HepG2 (cell line): ENCODE data around the gene CCDC121. TPM values are rescaled to one million over a fixed set of nuclear protein-coding genes. Genes with fewer than 3 reads are reported as not detected.
A peak's percentile ranks its signal among the peaks of the same experiment; 100 is the strongest.

ENCODE experiments used
- ATAC-seq: fragments of 200-7000 bp; cut with Tn5 transposase; 3 replicates; pipeline ENCODE4 v1.9.1; 2020; ENCODE audit warnings: mild to moderate bottlenecking, moderate library complexity
- BruUV-seq: library from RNA; stranded (reverse); fragments of 400-500 nt; replicated peaks from 2 replicates; lab custom pipeline; 2021; lab: Mats Ljungman, UMichigan
- CTCF ChIA-PET: fragments of 300-600 bp; formaldehyde crosslinking; extraction: SDS; loops from one replicate; lab custom pipeline; 2021; ENCODE audit warnings: low total read pairs, inconsistent platforms, low intra/inter-chr PET ratio; lab: Yijun Ruan, JAX
- POLR2A ChIA-PET: fragments of 350-600 bp; sonication (Branson Sonifier 250); formaldehyde crosslinking; loops from one replicate; lab custom pipeline; 2020; ENCODE audit warnings: antibody characterized with exemption, inconsistent platforms; lab: Yijun Ruan, JAX
- DNase-seq: peaks from one replicate; pipeline ENCODE4 v3.0.0-alpha.2; 2015; ENCODE audit warnings: low spot score
- FAIRE-seq: peaks from 3 replicates; lab custom pipeline; 2011; peaks lifted over from hg19 to GRCh38; lab: Jason Lieb, UNC
- H2AFZ ChIP-seq: one replicate; pipeline ENCODE4 v1.6.1; 2011; ENCODE audit warnings: low read length, inconsistent platforms
- H3K27ac ChIP-seq: fragments of 300-600 bp; 3 replicates; pipeline ENCODE4 v1.8.0; 2011; ENCODE audit warnings: mixed run types, mild to moderate bottlenecking, mixed read lengths, low read length, inconsistent platforms; ENCODE audit not compliant: insufficient read depth; ENCODE audit errors: extremely low read length
- H3K27me3 ChIP-seq, 2 experiments: fragments of 200-600 bp in 1 of 2; 2 replicates in 1 of 2; 3 replicates in 1 of 2; pipeline versions ENCODE4 v1.6.0 to v1.8.0; 2011; ENCODE audit warnings: low read length in 2 of 2, mild to moderate bottlenecking in 2 of 2, moderate library complexity in 2 of 2, inconsistent platforms in 1 of 2; ENCODE audit not compliant: insufficient read depth in 2 of 2, control insufficient read depth in 1 of 2
- H3K36me3 ChIP-seq, 2 experiments: fragments of 200-600 bp in 1 of 2; replicated peaks in 1 of 2; 2 replicates in 1 of 2; 3 replicates in 1 of 2; pipeline versions ENCODE4 v1.5.1 to v1.8.0; 2011; ENCODE audit warnings: low read length in 2 of 2, inconsistent platforms in 1 of 2; ENCODE audit not compliant: insufficient read depth in 2 of 2, control insufficient read depth in 1 of 2
- H3K4me1 ChIP-seq: 2 replicates; pipeline ENCODE4 v1.5.1; 2012; ENCODE audit warnings: low read length, inconsistent platforms; ENCODE audit not compliant: insufficient read depth
- H3K4me2 ChIP-seq: 2 replicates; pipeline ENCODE4 v1.6.0; 2011; ENCODE audit warnings: low read depth, low read length, inconsistent platforms
- H3K4me3 ChIP-seq, 3 experiments: fragments of 200-600 bp in 1 of 3; sonication (generic), shearing (Covaris generic) in 1 of 3; replicated peaks in 1 of 3; 2 replicates each; pipeline ENCODE4 v1.5.1; 2011 to 2016; ENCODE audit warnings: low read length in 3 of 3, inconsistent platforms in 2 of 3, low read depth in 2 of 3, mild to moderate bottlenecking in 2 of 3, control low read depth in 1 of 3, mixed read lengths in 1 of 3; ENCODE audit not compliant: insufficient read depth in 1 of 3
- H3K79me2 ChIP-seq: one replicate; pipeline ENCODE4 v1.6.1; 2011; ENCODE audit warnings: low read length, inconsistent platforms; ENCODE audit not compliant: insufficient read depth
- H3K9ac ChIP-seq: 2 replicates; pipeline ENCODE4 v1.6.0; 2011; ENCODE audit warnings: mild to moderate bottlenecking, low read depth, low read length, inconsistent platforms; ENCODE audit not compliant: insufficient read depth
- H3K9me3 ChIP-seq: 2 replicates; pipeline ENCODE4 v1.5.1; 2012; ENCODE audit warnings: mild to moderate bottlenecking, low read length
- H4K20me1 ChIP-seq: 2 replicates; pipeline ENCODE4 v1.6.0; 2011; ENCODE audit warnings: inconsistent platforms, mild to moderate bottlenecking, low read length, moderate library complexity; ENCODE audit not compliant: insufficient read depth
- FOXO4 ChIP-seq: sonication (generic); formaldehyde crosslinking; conservative IDR thresholded peaks from 2 replicates; pipeline ENCODE4 v1.8.1; 2023; ENCODE audit warnings: missing genetic modification reagents
- FOXP1 ChIP-seq, 2 experiments: fragments of 450-650 bp in 1 of 2; IDR thresholded peaks; 2 replicates each; pipeline ENCODE4 v1.6.1; 2017 to 2018; ENCODE audit warnings: antibody characterized with exemption in 1 of 2
- HOXD1 ChIP-seq: sonication (generic); formaldehyde crosslinking; IDR thresholded peaks from 2 replicates; pipeline ENCODE4 v1.5.0; 2020; ENCODE audit warnings: missing genetic modification reagents
- KAT8 ChIP-seq: IDR thresholded peaks from 2 replicates; pipeline ENCODE4 v1.6.1; 2016; ENCODE audit warnings: missing genetic modification reagents, missing compliant biosample characterization
- KDM5A ChIP-seq: fragments of 200-600 bp; sonication (generic); IDR thresholded peaks from 2 replicates; pipeline ENCODE4 v1.7.0; 2018; ENCODE audit warnings: antibody characterized with exemption, mild to moderate bottlenecking, low read length, borderline replicate concordance
- MEIS2 ChIP-seq: sonication (generic); formaldehyde crosslinking; IDR thresholded peaks from 2 replicates; pipeline ENCODE4 v1.9.0; 2021; ENCODE audit warnings: mild to moderate bottlenecking, missing genetic modification reagents
- MNT ChIP-seq: fragments of 450-650 bp; IDR thresholded peaks from 2 replicates; pipeline ENCODE4 v1.6.1; 2016
- PAF1 ChIP-seq: IDR thresholded peaks from 2 replicates; pipeline ENCODE4 v1.6.1; 2016; ENCODE audit warnings: missing genetic modification reagents, missing compliant biosample characterization
- SCMH1 ChIP-seq: sonication (generic); formaldehyde crosslinking; IDR thresholded peaks from 2 replicates; pipeline ENCODE4 v1.9.0; 2021; ENCODE audit warnings: missing genetic modification reagents, mild to moderate bottlenecking, borderline replicate concordance
- SMAD9 ChIP-seq: sonication (generic); formaldehyde crosslinking; IDR thresholded peaks from 2 replicates; pipeline ENCODE4 v1.5.1; 2020; ENCODE audit warnings: mild to moderate bottlenecking, missing genetic modification reagents
- SP140L ChIP-seq: sonication (generic); formaldehyde crosslinking; IDR thresholded peaks from 2 replicates; pipeline ENCODE4 v1.4.0; 2020; ENCODE audit warnings: missing genetic modification reagents, borderline replicate concordance
- TARDBP ChIP-seq: sonication (generic); formaldehyde crosslinking; IDR thresholded peaks from 2 replicates; pipeline ENCODE4 v1.8.0; 2022; ENCODE audit warnings: mild to moderate bottlenecking, missing genetic modification reagents
- ZMYM4 ChIP-seq: sonication (generic); formaldehyde crosslinking; IDR thresholded peaks from 2 replicates; pipeline ENCODE4 v1.8.1; 2023; ENCODE audit warnings: mild to moderate bottlenecking, missing genetic modification reagents
- ZNF143 ChIP-seq: sonication (generic); formaldehyde crosslinking; IDR thresholded peaks from 2 replicates; pipeline ENCODE4 v1.4.0; 2020; ENCODE audit warnings: missing genetic modification reagents
- ZNF468 ChIP-seq: sonication (generic); formaldehyde crosslinking; IDR thresholded peaks from 2 replicates; pipeline ENCODE4 v1.8.0; 2022; ENCODE audit warnings: mild to moderate bottlenecking, moderate library complexity, missing genetic modification reagents
- ZNF619 ChIP-seq: sonication (generic); formaldehyde crosslinking; IDR thresholded peaks from 2 replicates; pipeline ENCODE4 v1.4.0; 2020; ENCODE audit warnings: mild to moderate bottlenecking, missing genetic modification reagents
- ZNF7 ChIP-seq: IDR thresholded peaks from 2 replicates; pipeline ENCODE4 v1.6.1; 2016; ENCODE audit warnings: missing biosample characterization, missing genetic modification reagents
- ZNF770 ChIP-seq: sonication (generic); formaldehyde crosslinking; IDR thresholded peaks from 2 replicates; pipeline ENCODE4 v1.5.0; 2020; ENCODE audit warnings: mild to moderate bottlenecking, missing genetic modification reagents
- ZSCAN31 ChIP-seq: sonication (generic); formaldehyde crosslinking; IDR thresholded peaks from 2 replicates; pipeline ENCODE4 v1.5.0; 2020; ENCODE audit warnings: low read depth, mild to moderate bottlenecking, missing genetic modification reagents
- WGBS: methylation state at CpG from one replicate; pipeline ENCODE4 v1.1.6; 2017; ENCODE audit warnings: low lambda C conversion rate; 5-methylcytosine and 5-hydroxymethylcytosine counted together
- in situ Hi-C: cut with HindIII; loops from 2 replicates; pipeline ENCODE4 v1.10.0; 2017; ENCODE audit warnings: low pct_unique_long_range_greater_than_20kb; ENCODE audit not compliant: extremely low pct_ligation_motif_present
- intact Hi-C: fragments of 100-400 bp; cut with micrococcal nuclease; formaldehyde crosslinking; loops from one replicate; pipeline ENCODE4 v1.10.0; 2022; ENCODE audit not compliant: unreplicated experiment
- polyA plus RNA-seq, 8 experiments: library from polyadenylated mRNA; depleted of rRNA in 3 of 8; stranded (reverse) in 7 of 8; unstranded in 1 of 8; fragments of >200 nt; fragmentation: Illumina TruSeq in 4 of 8; extraction: Trizol in 4 of 8; gene quantifications; 2 replicates each; pipeline versions ENCODE4 v1.2.1 to v1.2.3, GENCODE V29; 2011 to 2016; ENCODE audit warnings: low read depth in 4 of 8, missing spikeins in 1 of 8, mixed read lengths in 1 of 8; ENCODE audit not compliant: insufficient read depth in 1 of 8
- total RNA-seq, 5 experiments: library from RNA; depleted of rRNA; stranded (reverse); fragments of >200 nt; fragmentation: Illumina TruSeq; extraction: Trizol; gene quantifications; 2 replicates each; pipeline ENCODE4 v1.2.3, GENCODE V29; 2016; ENCODE audit warnings: low read depth in 1 of 5

Gene CCDC121
- total and polyA plus RNA-seq, 2 of the 13 experiments (the other 11 are each of a cell fraction or from before 2014, with no cell fraction given), result 1.9 to 3.0 TPM

GRCh38 chr2:27664622-27665363, 36.0 kb upstream of the CCDC121 start (continued):
- TF ChIP-seq SP140L (no peak), FOXP1 (IDR thresholded peaks at IDR 0.05) (no peak), FOXP1 (CRISPR knock-in tag; IDR thresholded peaks at IDR 0.05) (no peak), HOXD1 (CRISPR knock-in tag) (no peak), TARDBP (CRISPR knock-in tag) (peak; percentile 26; the same call in 1 of the 2 replicates), MNT (no peak), ZNF468 (no peak), KAT8 (CRISPR knock-in tag) (0 out of 2 replicates have a peak, but pooled peaks have one; percentile 18), ZNF770 (CRISPR knock-in tag) (peak; percentile 95)

- no peaks in the 10 kb centered on the region; a peak in 1 of 5 replicates for H3K27me3 ChIP-seq
- H3K27ac ChIP-seq, result peak overlapping the region; percentile 83
- no peaks in the 10 kb centered on the region for H3K9me3 ChIP-seq
- 3% methylated on average over 19 of the region's 28 CpGs for WGBS
- ChIA-PET POLR2A (interaction anchor here (1.0 to 2.3 kb wide), 9 partner anchors 11 to 744 kb away, joined by 3 to 26 read pairs (median 6); partner anchors contain the start of genes NRBP1, PPM1G and ZNF512), CTCF (interaction anchor here (1.8 kb wide), 1 partner anchor 19 kb away, joined by 8 read pairs; no protein-coding TSS in a partner anchor)
- peak overlapping the region; percentile 56 for H2AFZ ChIP-seq
- intact Hi-C loops (loop anchor here (5.0 kb wide), 2 partner anchors 37 to 257 kb away; partner anchors contain the start of genes CCDC121, GPN1 and PPM1G), in situ Hi-C loops (no loop called here)
- H3K79me2 ChIP-seq, result peaks cover 46% of the 10 kb centered on the region
- ATAC-seq (peak; percentile 76), FAIRE-seq (no peak), DNase-seq (no peak)
- peak overlapping the region; percentile 81 to 94 (median 84) for H3K4me3 ChIP-seq
- H3K9ac ChIP-seq, result peak overlapping the region; percentile 90
- peak overlapping the region; percentile 87 for H3K4me2 ChIP-seq
- no peaks in the 10 kb centered on the region for H4K20me1 ChIP-seq
- no TSS peak for BruUV-seq
- peaks cover 18 to 42% of the 10 kb centered on the region in 2 experiments for H3K36me3 ChIP-seq
- peaks cover 28% of the 10 kb centered on the region for H3K4me1 ChIP-seq
- TF ChIP-seq SMAD9, result 0 out of 2 replicates have a peak, but pooled peaks have one; percentile 33
- TF ChIP-seq ZNF143 (CRISPR knock-in tag), result 0 out of 2 replicates have a peak, but pooled peaks have one; percentile 38
- TF ChIP-seq ZNF619 (CRISPR knock-in tag), result peak; percentile 75; the same call in 1 of the 2 replicates
- no peak for TF ChIP-seq ZMYM4 (CRISPR knock-in tag)
- TF ChIP-seq KDM5A, result peak; percentile 86
- no peak for TF ChIP-seq FOXO4 (CRISPR knock-in tag)
- TF ChIP-seq MEIS2 (CRISPR knock-in tag), result peak; percentile 12; the same call in 1 of the 2 replicates
- TF ChIP-seq SCMH1 (CRISPR knock-in tag), result no peak
- TF ChIP-seq PAF1 (CRISPR knock-in tag), result no peak
- TF ChIP-seq ZNF7 (CRISPR knock-in tag), result no peak
- TF ChIP-seq ZSCAN31 (CRISPR knock-in tag), result no peak
Measured at GRCh38 chr2:27664154-27664574, 35.4 kb upstream of the CCDC121 start.
